Activated CD8-positive, alpha-beta T cell treated with anti-CD3 and anti-CD28 coated beads for 36 hours (primary cell): ENCODE data around the gene HHEX. TPM values are rescaled to one million over a fixed set of nuclear protein-coding genes. Genes with fewer than 3 reads are reported as not detected.

Experiments
- ATAC-seq: fragments of 200-7000 bp; cut with Tn5 transposase; one replicate; pipeline ENCODE4 v1.10.0; 2021; ENCODE audit warnings: mild to moderate bottlenecking, moderate library complexity
- CTCF ChIA-PET: fragments of 350-600 bp; sonication (Branson Sonifier 250); formaldehyde crosslinking; loops from one replicate; lab custom pipeline; 2021; ENCODE audit warnings: antibody characterized with exemption; lab: Charles Lee
- POLR2A ChIA-PET: fragments of 350-600 bp; sonication (Branson Sonifier 250); formaldehyde crosslinking; loops from one replicate; lab custom pipeline; 2021; ENCODE audit warnings: antibody characterized with exemption; lab: Charles Lee
- DNase-seq: peaks from one replicate; pipeline ENCODE4 v3.0.0-alpha.2; 2020
- H3K27ac Mint-ChIP-seq: one replicate; pipeline ENCODE4 v1.8.0; 2021; ENCODE audit warnings: mild to moderate bottlenecking, mixed read lengths
- H3K27me3 Mint-ChIP-seq: one replicate; pipeline ENCODE4 v1.8.0; 2021; ENCODE audit warnings: mixed read lengths
- H3K36me3 Mint-ChIP-seq: one replicate; pipeline ENCODE4 v1.8.0; 2021; ENCODE audit warnings: low read depth, mixed read lengths
- H3K4me1 Mint-ChIP-seq: one replicate; pipeline ENCODE4 v1.8.0; 2021; ENCODE audit warnings: low read depth, mixed read lengths
- H3K4me3 Mint-ChIP-seq: one replicate; pipeline ENCODE4 v1.8.0; 2021; ENCODE audit warnings: mild to moderate bottlenecking, moderate library complexity, mixed read lengths
- H3K9me3 Mint-ChIP-seq: one replicate; pipeline ENCODE4 v1.8.0; 2021; ENCODE audit warnings: mixed read lengths
- intact Hi-C: fragments of 100-400 bp; cut with micrococcal nuclease; formaldehyde crosslinking; loops from one replicate; pipeline ENCODE4 v1.10.0; 2022
- total RNA-seq, 2 experiments: library from RNA; stranded (reverse); gene quantifications; one replicate each; pipeline ENCODE4 v1.2.3, GENCODE V29; 2021
- TF ChIP-seq, protein P1 (sequence below): fragments of 200-600 bp; IDR thresholded peaks from one replicate; pipeline ENCODE4 v1.8.0; 2022; ENCODE audit warnings: antibody characterized with exemption, mild to moderate bottlenecking

HHEX gene
- total RNA-seq, 2 experiments from 2014 or later, result 0.34 to 0.58 TPM

DNA sequence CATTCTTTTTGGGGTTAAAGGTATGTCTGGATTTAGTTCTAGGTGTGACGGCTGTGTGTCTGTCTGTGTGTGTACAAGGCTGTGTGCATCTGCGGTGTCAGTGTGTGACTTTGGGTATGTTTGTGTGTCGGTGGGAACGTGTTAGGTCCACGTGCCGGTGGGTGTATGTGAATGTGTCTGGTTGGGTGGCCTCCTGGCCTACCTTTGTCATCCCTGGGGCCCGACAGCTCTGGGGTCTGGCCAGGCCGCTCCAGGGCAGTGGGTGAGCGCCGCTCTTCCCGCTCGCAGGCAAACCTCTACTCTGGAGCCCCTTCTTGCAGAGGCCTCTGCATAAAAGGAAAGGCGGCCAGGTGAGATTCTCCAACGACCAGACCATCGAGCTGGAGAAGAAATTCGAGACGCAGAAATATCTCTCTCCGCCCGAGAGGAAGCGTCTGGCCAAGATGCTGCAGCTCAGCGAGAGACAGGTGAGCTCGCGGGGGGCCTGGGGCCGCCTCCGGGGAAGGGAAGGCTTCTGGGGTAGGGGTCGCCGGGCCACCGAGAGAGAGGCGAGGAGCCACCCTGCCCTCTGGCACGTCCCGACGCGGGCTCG lies 2.4 kb downstream of the HHEX start:
- H3K27me3 Mint-ChIP-seq, result peaks cover 59% of the 10 kb centered on the region
- intact Hi-C loops, result loop anchor here (10.0 kb wide), 1 partner anchor 383 kb away; the partner anchor contains the start of gene CYP26A1
- no peaks in the 10 kb centered on the region for H3K36me3 Mint-ChIP-seq
- ChIA-PET CTCF (no interaction called here), POLR2A (no interaction called here)
- no peak overlapping the region for H3K27ac Mint-ChIP-seq
- H3K4me1 Mint-ChIP-seq, result peaks cover 22% of the 10 kb centered on the region
- ATAC-seq (no peak), DNase-seq (peak; percentile 13)
- no peak overlapping the region for H3K4me3 Mint-ChIP-seq
- no peaks in the 10 kb centered on the region for H3K9me3 Mint-ChIP-seq
- TF ChIP-seq, protein P1, sequence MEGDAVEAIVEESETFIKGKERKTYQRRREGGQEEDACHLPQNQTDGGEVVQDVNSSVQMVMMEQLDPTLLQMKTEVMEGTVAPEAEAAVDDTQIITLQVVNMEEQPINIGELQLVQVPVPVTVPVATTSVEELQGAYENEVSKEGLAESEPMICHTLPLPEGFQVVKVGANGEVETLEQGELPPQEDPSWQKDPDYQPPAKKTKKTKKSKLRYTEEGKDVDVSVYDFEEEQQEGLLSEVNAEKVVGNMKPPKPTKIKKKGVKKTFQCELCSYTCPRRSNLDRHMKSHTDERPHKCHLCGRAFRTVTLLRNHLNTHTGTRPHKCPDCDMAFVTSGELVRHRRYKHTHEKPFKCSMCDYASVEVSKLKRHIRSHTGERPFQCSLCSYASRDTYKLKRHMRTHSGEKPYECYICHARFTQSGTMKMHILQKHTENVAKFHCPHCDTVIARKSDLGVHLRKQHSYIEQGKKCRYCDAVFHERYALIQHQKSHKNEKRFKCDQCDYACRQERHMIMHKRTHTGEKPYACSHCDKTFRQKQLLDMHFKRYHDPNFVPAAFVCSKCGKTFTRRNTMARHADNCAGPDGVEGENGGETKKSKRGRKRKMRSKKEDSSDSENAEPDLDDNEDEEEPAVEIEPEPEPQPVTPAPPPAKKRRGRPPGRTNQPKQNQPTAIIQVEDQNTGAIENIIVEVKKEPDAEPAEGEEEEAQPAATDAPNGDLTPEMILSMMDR, result no peak

DNA sequence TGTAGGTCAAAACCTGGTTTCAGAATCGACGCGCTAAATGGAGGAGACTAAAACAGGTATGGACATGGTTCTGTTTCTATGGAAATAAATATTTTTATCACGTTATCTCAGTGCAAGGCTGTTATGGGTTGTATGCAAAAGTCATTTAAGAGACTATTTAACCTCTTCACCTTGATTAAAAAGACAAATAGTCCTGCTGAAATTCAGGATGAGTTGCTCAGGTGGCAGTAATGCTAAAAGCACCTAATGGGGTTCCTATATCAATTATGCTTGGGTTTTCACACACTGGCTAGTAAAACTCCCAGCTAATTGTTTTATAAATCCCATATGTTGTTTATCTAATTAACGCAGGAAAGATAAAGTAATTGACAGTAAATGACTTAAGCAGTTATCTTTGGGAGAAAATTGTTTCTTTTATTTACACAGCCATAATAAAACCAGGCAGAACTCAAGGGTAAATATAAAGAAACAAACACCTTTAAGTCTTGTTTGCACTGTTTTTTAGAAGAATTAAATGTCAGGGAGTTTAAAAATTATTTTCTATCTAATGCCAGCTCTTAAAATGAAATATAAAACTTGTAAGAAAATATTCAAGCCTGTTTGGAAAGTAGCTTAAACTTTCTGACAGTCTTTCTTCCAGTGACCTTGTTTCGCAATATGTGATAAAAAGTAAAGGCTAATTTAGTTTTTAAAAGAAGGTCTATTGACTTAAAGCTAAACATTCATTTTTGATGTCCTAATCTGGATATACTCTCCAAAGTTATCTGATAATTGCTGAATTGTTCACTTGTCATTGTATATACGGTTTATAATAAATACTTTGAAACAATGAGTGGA lies 3.2 kb downstream of the HHEX start:
- intact Hi-C loops, result loop anchor here (10.0 kb wide), 1 partner anchor 382 kb away; the partner anchor contains the start of gene CYP26A1
- Mint-ChIP-seq H3K4me1 (peaks cover 24% of the 10 kb centered on the region), H3K9me3 (no peaks in the 10 kb centered on the region), H3K27me3 (peaks cover 61% of the 10 kb centered on the region), H3K36me3 (no peaks in the 10 kb centered on the region), H3K27ac (no peak overlapping the region), H3K4me3 (no peak overlapping the region)
- ATAC-seq (no peak), DNase-seq (no peak)
- TF ChIP-seq, protein P1, result no peak
- ChIA-PET POLR2A (no interaction called here), CTCF (no interaction called here)

DNA sequence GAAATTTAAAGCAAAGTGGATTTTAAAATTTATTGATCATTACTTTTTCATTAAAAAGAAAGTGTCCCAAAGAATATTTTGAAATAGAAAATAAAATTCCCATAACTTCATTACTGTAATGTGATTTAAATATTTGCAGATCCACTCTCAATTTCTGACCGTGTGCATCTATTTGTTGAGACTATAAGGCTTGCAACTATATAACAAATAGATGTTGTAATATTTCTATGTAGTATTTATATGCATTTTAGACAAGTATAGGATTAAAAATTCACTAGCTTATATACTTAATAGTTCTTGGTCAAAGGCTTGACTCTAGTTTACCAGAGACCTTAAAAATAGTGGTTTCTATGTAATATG lies 3.8 kb downstream of the HHEX start:
- H3K9me3 Mint-ChIP-seq, result no peaks in the 10 kb centered on the region
- ATAC-seq (no peak), DNase-seq (no peak)
- TF ChIP-seq, protein P1, result no peak
- intact Hi-C loops, result loop anchor here (10.0 kb wide), 1 partner anchor 381 kb away; the partner anchor contains the start of gene CYP26A1
- H3K27ac Mint-ChIP-seq, result no peak overlapping the region
- POLR2A ChIA-PET, result no interaction called here
- H3K4me1 Mint-ChIP-seq, result peaks cover 29% of the 10 kb centered on the region
- CTCF ChIA-PET, result no interaction called here
- no peaks in the 10 kb centered on the region for H3K36me3 Mint-ChIP-seq
- peaks cover 59% of the 10 kb centered on the region for H3K27me3 Mint-ChIP-seq
- H3K4me3 Mint-ChIP-seq, result no peak overlapping the region

DNA sequence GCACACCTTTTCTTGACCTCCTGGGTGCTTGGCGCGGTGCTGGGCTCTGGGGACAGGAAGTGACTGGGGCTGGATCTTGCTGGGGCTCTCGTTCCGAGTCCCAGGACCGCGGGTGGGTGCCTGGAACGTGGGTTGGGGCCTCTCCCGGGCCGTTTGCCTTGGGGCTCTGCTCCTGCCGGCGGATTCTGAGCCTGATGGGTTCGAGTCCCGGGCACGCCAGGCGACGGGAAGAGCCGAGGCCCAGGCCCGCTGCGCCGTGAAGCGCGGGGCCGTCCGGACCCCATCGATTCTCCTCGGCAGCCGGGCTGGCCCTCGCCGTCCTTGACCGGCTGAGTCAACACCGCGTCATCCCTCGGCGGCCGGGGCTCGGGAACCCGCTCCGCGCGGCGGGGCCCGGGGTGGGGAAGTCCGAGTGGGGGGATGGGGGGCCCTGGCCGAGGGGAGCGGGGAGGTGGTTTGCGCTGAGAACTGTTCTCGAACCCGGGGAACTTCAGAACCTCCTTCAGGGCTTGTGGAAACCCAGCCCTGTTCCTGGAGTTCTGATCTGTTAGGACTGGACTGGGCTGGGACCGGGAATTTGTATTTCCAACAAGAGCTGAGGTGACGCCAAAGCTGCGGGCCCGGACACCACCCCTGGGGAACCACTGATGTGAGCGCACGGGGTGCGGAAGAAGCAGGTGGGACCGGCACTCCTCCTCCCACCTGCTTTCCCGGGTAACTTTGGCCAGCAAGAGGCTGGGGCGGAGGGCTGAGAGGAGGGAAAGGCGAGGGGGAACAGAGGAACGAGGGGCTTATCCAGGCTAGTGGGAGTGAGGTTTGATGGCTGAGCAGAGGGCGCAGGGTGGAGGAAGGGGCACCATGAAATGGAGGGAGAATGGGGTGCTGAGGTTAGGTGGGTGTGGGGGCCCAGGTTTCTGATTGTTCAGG lies 6.2 kb downstream of the HHEX start:
- intact Hi-C loops, result loop anchor here (10.0 kb wide), 1 partner anchor 379 kb away; the partner anchor contains the start of gene CYP26A1
- ChIA-PET POLR2A (no interaction called here), CTCF (no interaction called here)
- Mint-ChIP-seq H3K4me3 (no peak overlapping the region), H3K27ac (no peak overlapping the region), H3K27me3 (peaks cover 66% of the 10 kb centered on the region), H3K36me3 (no peaks in the 10 kb centered on the region), H3K4me1 (peaks cover 31% of the 10 kb centered on the region), H3K9me3 (no peaks in the 10 kb centered on the region)
- DNase-seq (no peak), ATAC-seq (no peak)
- TF ChIP-seq, protein P1, result no peak
